HepG2 (cell line): ENCODE measurements around the gene SNUPN. TPM values are rescaled to one million over a fixed set of nuclear protein-coding genes. Genes with fewer than 3 reads are reported as not detected.

Source experiments
- FLYWCH1 ChIP-seq: sonication (generic); formaldehyde crosslinking; IDR thresholded peaks from 2 replicates; pipeline ENCODE4 v1.8.1; 2023; ENCODE audit warnings: mild to moderate bottlenecking, missing genetic modification reagents
- FOSL2 ChIP-seq: sonication (generic); formaldehyde crosslinking; IDR thresholded peaks from 2 replicates; pipeline ENCODE4 v1.4.0; 2020; ENCODE audit warnings: missing genetic modification reagents
- HNRNPUL1 ChIP-seq: fragments of 200-400 bp; formaldehyde crosslinking; IDR thresholded peaks from 2 replicates; pipeline ENCODE4 v1.6.1; 2017; ENCODE audit warnings: low read depth, mild to moderate bottlenecking, low read length, moderate library complexity
- HOXA9 ChIP-seq: sonication (generic); formaldehyde crosslinking; IDR thresholded peaks from 2 replicates; pipeline ENCODE4 v1.8.1; 2022; ENCODE audit warnings: missing genetic modification reagents, mild to moderate bottlenecking, moderate library complexity, borderline replicate concordance
- ISL2 ChIP-seq: sonication (generic); formaldehyde crosslinking; IDR thresholded peaks from 2 replicates; pipeline ENCODE4 v1.5.0; 2020; ENCODE audit warnings: missing genetic modification reagents
- RBM39 ChIP-seq: fragments of 200-400 bp; formaldehyde crosslinking; IDR thresholded peaks from one replicate; pipeline ENCODE4 v1.6.1; 2018; ENCODE audit warnings: antibody characterized with exemption, mild to moderate bottlenecking, low read depth, low read length; ENCODE audit not compliant: poor library complexity, severe bottlenecking
- SMARCC2 ChIP-seq: fragments of 450-650 bp; IDR thresholded peaks from 2 replicates; pipeline ENCODE4 v1.6.1; 2017; ENCODE audit warnings: antibody characterized with exemption, mild to moderate bottlenecking
- ZNF225 ChIP-seq: sonication (generic); formaldehyde crosslinking; IDR thresholded peaks from 2 replicates; pipeline ENCODE4 v1.4.0; 2020; ENCODE audit warnings: mild to moderate bottlenecking, missing genetic modification reagents
- ZNF367 ChIP-seq: sonication (generic); formaldehyde crosslinking; IDR thresholded peaks from 2 replicates; pipeline ENCODE4 v1.4.0; 2020; ENCODE audit warnings: missing genetic modification reagents, borderline replicate concordance
- ZNF607 ChIP-seq: sonication (generic); formaldehyde crosslinking; IDR thresholded peaks from 2 replicates; pipeline ENCODE4 v1.5.1; 2020; ENCODE audit warnings: missing genetic modification reagents, mild to moderate bottlenecking, borderline replicate concordance
- ZNF614 ChIP-seq: IDR thresholded peaks from 2 replicates; pipeline ENCODE4 v1.6.1; 2018; ENCODE audit warnings: missing biosample characterization, missing genetic modification reagents, inconsistent platforms, borderline replicate concordance
- ZNF615 ChIP-seq: sonication (generic); formaldehyde crosslinking; IDR thresholded peaks from 2 replicates; pipeline ENCODE4 v1.5.0; 2020; ENCODE audit warnings: mild to moderate bottlenecking, missing genetic modification reagents, borderline replicate concordance
- polyA plus RNA-seq, 8 experiments: library from polyadenylated mRNA; depleted of rRNA in 3 of 8; stranded (reverse) in 7 of 8; unstranded in 1 of 8; fragments of >200 nt; fragmentation: Illumina TruSeq in 4 of 8; extraction: Trizol in 4 of 8; gene quantifications; 2 replicates each; pipeline versions ENCODE4 v1.2.1 to v1.2.3, GENCODE V29; 2011 to 2016; ENCODE audit warnings: low read depth in 4 of 8, missing spikeins in 1 of 8, mixed read lengths in 1 of 8; ENCODE audit not compliant: insufficient read depth in 1 of 8
- total RNA-seq, 5 experiments: library from RNA; depleted of rRNA; stranded (reverse); fragments of >200 nt; fragmentation: Illumina TruSeq; extraction: Trizol; gene quantifications; 2 replicates each; pipeline ENCODE4 v1.2.3, GENCODE V29; 2016; ENCODE audit warnings: low read depth in 1 of 5
- TF ChIP-seq, protein P1 (sequence below): sonication (generic); formaldehyde crosslinking; IDR thresholded peaks from 2 replicates; pipeline ENCODE4 v1.8.1; 2023; ENCODE audit warnings: missing genetic modification reagents, inconsistent platforms, borderline replicate concordance
- TF ChIP-seq, protein P2 (sequence below): sonication (generic); formaldehyde crosslinking; IDR thresholded peaks from 2 replicates; pipeline ENCODE4 v1.4.0; 2020; ENCODE audit warnings: mild to moderate bottlenecking, missing genetic modification reagents
- TF ChIP-seq, protein P3 (sequence below): sonication (generic); formaldehyde crosslinking; IDR thresholded peaks from 2 replicates; pipeline ENCODE4 v1.9.0; 2022; ENCODE audit warnings: missing genetic modification reagents, mild to moderate bottlenecking, borderline replicate concordance
- TF ChIP-seq, protein P4 (sequence below): sonication (generic); formaldehyde crosslinking; IDR thresholded peaks from 2 replicates; pipeline ENCODE4 v1.4.0; 2020; ENCODE audit warnings: mild to moderate bottlenecking, missing genetic modification reagents
- TF ChIP-seq, protein P5 (sequence below): sonication (generic); formaldehyde crosslinking; IDR thresholded peaks from 2 replicates; pipeline ENCODE4 v1.4.0; 2020; ENCODE audit warnings: missing genetic modification reagents
- TF ChIP-seq, protein P6 (sequence below): sonication (generic); formaldehyde crosslinking; IDR thresholded peaks from 2 replicates; pipeline ENCODE4 v1.4.0; 2020; ENCODE audit warnings: missing genetic modification reagents

The SNUPN gene
- total and polyA plus RNA-seq, 2 of the 13 experiments (the other 11 are each of a cell fraction or from before 2014, with no cell fraction given): 9.0 to 16.4 TPM

DNA sequence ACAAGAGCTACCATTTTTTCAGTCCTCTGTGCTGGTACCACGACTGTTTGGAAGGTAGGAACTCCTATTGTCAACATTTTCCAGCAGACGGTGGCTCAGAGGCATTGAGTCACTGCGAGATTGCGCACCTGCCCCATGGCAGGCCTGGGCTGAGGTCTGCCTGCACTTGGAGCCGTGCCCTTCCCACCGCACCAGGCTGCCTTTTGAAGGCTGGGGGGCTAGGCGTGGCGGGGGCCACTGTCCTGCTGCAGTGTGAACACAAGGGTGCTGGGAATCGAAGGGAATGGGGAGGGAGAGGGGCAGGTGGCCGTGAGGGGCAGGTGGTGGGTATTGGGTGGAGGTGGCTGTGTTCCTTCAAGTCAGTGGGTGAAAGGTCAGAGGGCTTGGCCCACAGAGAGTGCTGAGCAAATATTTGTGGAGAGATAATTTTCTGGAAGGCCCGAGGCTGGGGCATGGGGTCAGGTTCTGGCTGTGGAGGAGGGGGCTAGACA, 38.5 kb upstream of the SNUPN start (continued):
- TF ChIP-seq, protein P1, sequence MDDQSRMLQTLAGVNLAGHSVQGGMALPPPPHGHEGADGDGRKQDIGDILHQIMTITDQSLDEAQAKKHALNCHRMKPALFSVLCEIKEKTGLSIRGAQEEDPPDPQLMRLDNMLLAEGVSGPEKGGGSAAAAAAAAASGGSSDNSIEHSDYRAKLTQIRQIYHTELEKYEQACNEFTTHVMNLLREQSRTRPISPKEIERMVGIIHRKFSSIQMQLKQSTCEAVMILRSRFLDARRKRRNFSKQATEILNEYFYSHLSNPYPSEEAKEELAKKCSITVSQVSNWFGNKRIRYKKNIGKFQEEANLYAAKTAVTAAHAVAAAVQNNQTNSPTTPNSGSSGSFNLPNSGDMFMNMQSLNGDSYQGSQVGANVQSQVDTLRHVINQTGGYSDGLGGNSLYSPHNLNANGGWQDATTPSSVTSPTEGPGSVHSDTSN: no peak
- TF ChIP-seq RBM39: no peak
- no peak for TF ChIP-seq HOXA9 (CRISPR knock-in tag)
- TF ChIP-seq, protein P2, sequence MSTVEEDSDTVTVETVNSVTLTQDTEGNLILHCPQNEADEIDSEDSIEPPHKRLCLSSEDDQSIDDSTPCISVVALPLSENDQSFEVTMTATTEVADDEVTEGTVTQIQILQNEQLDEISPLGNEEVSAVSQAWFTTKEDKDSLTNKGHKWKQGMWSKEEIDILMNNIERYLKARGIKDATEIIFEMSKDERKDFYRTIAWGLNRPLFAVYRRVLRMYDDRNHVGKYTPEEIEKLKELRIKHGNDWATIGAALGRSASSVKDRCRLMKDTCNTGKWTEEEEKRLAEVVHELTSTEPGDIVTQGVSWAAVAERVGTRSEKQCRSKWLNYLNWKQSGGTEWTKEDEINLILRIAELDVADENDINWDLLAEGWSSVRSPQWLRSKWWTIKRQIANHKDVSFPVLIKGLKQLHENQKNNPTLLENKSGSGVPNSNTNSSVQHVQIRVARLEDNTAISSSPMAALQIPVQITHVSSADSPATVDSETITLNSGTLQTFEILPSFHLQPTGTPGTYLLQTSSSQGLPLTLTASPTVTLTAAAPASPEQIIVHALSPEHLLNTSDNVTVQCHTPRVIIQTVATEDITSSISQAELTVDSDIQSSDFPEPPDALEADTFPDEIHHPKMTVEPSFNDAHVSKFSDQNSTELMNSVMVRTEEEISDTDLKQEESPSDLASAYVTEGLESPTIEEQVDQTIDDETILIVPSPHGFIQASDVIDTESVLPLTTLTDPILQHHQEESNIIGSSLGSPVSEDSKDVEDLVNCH (CRISPR knock-in tag): no peak
- no peak for TF ChIP-seq ZNF607
- no peak for TF ChIP-seq SMARCC2
- TF ChIP-seq, protein P3, sequence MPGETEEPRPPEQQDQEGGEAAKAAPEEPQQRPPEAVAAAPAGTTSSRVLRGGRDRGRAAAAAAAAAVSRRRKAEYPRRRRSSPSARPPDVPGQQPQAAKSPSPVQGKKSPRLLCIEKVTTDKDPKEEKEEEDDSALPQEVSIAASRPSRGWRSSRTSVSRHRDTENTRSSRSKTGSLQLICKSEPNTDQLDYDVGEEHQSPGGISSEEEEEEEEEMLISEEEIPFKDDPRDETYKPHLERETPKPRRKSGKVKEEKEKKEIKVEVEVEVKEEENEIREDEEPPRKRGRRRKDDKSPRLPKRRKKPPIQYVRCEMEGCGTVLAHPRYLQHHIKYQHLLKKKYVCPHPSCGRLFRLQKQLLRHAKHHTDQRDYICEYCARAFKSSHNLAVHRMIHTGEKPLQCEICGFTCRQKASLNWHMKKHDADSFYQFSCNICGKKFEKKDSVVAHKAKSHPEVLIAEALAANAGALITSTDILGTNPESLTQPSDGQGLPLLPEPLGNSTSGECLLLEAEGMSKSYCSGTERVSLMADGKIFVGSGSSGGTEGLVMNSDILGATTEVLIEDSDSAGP (CRISPR knock-in tag): peak; percentile 45; the same call in 1 of the 2 replicates
- peak; percentile 49 for TF ChIP-seq FOSL2 (CRISPR knock-in tag)
- TF ChIP-seq, protein P4, sequence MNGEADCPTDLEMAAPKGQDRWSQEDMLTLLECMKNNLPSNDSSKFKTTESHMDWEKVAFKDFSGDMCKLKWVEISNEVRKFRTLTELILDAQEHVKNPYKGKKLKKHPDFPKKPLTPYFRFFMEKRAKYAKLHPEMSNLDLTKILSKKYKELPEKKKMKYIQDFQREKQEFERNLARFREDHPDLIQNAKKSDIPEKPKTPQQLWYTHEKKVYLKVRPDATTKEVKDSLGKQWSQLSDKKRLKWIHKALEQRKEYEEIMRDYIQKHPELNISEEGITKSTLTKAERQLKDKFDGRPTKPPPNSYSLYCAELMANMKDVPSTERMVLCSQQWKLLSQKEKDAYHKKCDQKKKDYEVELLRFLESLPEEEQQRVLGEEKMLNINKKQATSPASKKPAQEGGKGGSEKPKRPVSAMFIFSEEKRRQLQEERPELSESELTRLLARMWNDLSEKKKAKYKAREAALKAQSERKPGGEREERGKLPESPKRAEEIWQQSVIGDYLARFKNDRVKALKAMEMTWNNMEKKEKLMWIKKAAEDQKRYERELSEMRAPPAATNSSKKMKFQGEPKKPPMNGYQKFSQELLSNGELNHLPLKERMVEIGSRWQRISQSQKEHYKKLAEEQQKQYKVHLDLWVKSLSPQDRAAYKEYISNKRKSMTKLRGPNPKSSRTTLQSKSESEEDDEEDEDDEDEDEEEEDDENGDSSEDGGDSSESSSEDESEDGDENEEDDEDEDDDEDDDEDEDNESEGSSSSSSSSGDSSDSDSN (CRISPR knock-in tag): no peak
- TF ChIP-seq ISL2 (CRISPR knock-in tag): no peak
- TF ChIP-seq, protein P5, sequence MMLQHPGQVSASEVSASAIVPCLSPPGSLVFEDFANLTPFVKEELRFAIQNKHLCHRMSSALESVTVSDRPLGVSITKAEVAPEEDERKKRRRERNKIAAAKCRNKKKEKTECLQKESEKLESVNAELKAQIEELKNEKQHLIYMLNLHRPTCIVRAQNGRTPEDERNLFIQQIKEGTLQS (CRISPR knock-in tag): no peak
- TF ChIP-seq, protein P6, sequence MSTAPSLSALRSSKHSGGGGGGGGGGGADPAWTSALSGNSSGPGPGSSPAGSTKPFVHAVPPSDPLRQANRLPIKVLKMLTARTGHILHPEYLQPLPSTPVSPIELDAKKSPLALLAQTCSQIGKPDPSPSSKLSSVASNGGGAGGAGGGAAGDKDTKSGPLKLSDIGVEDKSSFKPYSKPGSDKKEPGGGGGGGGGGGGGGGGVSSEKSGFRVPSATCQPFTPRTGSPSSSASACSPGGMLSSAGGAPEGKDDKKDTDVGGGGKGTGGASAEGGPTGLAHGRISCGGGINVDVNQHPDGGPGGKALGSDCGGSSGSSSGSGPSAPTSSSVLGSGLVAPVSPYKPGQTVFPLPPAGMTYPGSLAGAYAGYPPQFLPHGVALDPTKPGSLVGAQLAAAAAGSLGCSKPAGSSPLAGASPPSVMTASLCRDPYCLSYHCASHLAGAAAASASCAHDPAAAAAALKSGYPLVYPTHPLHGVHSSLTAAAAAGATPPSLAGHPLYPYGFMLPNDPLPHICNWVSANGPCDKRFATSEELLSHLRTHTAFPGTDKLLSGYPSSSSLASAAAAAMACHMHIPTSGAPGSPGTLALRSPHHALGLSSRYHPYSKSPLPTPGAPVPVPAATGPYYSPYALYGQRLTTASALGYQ (CRISPR knock-in tag): no peak
- no peak for TF ChIP-seq ZNF615 (CRISPR knock-in tag)
- no peak for TF ChIP-seq ZNF614 (CRISPR knock-in tag)
- no peak for TF ChIP-seq ZNF225 (CRISPR knock-in tag)
- no peak for TF ChIP-seq HNRNPUL1
- no peak for TF ChIP-seq ZNF367
- TF ChIP-seq FLYWCH1 (CRISPR knock-in tag): no peak
